ENCODE data around the gene ATOSB.

The ATOSB gene

GRCh38 chr9:35112257-35113020 lies 3.2 kb downstream of the ATOSB start:
- Histone ChIP-seq H3K36me3 (ENCODE audit: control insufficient read depth, insufficient read depth, low read length) (peaks cover 23% of the 10 kb centered on the region), H3K27ac (ENCODE audit: low read depth, low read length, severe bottlenecking) (peak overlapping the region; percentile 75), H3K4me3 (ENCODE audit: extremely low read depth, insufficient read depth, low read length, poor library complexity, severe bottlenecking) (peak overlapping the region; percentile 78), H3K9me3 (ENCODE audit: control insufficient read depth, low read length) (no peaks in the 10 kb centered on the region), H3K4me1 (ENCODE audit: control insufficient read depth, insufficient read depth, low read length, poor library complexity, severe bottlenecking) (peaks cover 28% of the 10 kb centered on the region)
- whole genome bisulfite sequencing, 2 experiments (ENCODE audit: insufficient coverage in 2 of 2): 80 to 86% methylated on average over 2 of the region's 3 CpGs

- H3K4me3 ChIP-seq (ENCODE audit: extremely low read depth, insufficient read depth, low read length, poor library complexity, severe bottlenecking): peak overlapping the region; percentile 78
- H3K9me3 ChIP-seq (ENCODE audit: control insufficient read depth, low read length): no peaks in the 10 kb centered on the region
- peaks cover 34% of the 10 kb centered on the region for H3K36me3 ChIP-seq (ENCODE audit: control insufficient read depth, insufficient read depth, low read length)
- peaks cover 28% of the 10 kb centered on the region for H3K4me1 ChIP-seq (ENCODE audit: control insufficient read depth, insufficient read depth, low read length, poor library complexity, severe bottlenecking)
- H3K27ac ChIP-seq (ENCODE audit: low read depth, low read length, severe bottlenecking): peak overlapping the region; percentile 82
- WGBS, 2 experiments (ENCODE audit: insufficient coverage in 2 of 2): 0% methylated on average over 48 to 52 of the region's 57 CpGs
Observed at GRCh38 chr9:35111001-35111933, 4.4 kb downstream of the ATOSB start.

GRCh38 chr9:35110327-35110761 lies 5.3 kb downstream of the ATOSB start:
- 29 to 78% methylated on average over 2 of the region's 3 CpGs for WGBS, 2 experiments (ENCODE audit: insufficient coverage in 2 of 2)
- Histone ChIP-seq H3K4me1 (ENCODE audit: control insufficient read depth, insufficient read depth, low read length, poor library complexity, severe bottlenecking) (peaks cover 28% of the 10 kb centered on the region), H3K36me3 (ENCODE audit: control insufficient read depth, insufficient read depth, low read length) (peaks cover 43% of the 10 kb centered on the region), H3K9me3 (ENCODE audit: control insufficient read depth, low read length) (no peaks in the 10 kb centered on the region), H3K27ac (ENCODE audit: low read depth, low read length, severe bottlenecking) (peak overlapping the region; percentile 82), H3K4me3 (ENCODE audit: extremely low read depth, insufficient read depth, low read length, poor library complexity, severe bottlenecking) (peak overlapping the region; percentile 78)

DNA sequence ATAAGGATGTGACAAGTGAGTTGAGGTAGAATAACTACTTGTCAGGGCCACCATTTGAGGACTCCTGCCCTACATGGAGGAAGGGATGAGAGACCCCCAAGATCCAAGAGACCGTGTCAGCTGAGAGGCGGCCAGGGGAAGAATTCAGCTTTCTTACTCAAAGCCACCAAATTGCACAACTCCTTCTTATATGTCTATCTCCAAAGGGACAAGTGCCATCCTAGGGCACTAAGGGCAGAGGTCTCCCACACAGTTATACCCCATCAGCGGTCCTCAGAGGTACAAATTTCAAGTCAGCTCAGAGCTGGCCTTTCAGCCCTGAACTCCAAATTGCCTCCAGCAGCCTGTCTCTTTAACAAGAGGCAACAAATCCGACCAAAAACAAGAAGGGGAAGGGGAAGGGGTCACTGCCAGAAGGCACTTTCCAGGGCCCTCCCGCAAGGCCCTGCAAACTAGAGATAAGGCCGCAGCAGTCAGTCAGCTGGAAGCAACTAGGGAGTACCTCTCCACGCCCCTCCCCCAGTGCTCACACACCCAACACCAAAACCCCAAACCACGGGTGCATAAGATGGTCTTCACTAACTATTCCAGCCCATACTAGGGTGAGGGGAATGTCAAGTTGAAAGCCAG lies 6.6 kb downstream of the ATOSB start:
- WGBS, 2 experiments (ENCODE audit: insufficient coverage in 2 of 2): 90 to 100% methylated on average over 2 to 4 of the region's 8 CpGs
- H3K27ac ChIP-seq (ENCODE audit: low read depth, low read length, severe bottlenecking): no peak overlapping the region
- no peaks in the 10 kb centered on the region for H3K9me3 ChIP-seq (ENCODE audit: control insufficient read depth, low read length)
- peaks cover 37% of the 10 kb centered on the region for H3K4me1 ChIP-seq (ENCODE audit: control insufficient read depth, insufficient read depth, low read length, poor library complexity, severe bottlenecking)
- H3K4me3 ChIP-seq (ENCODE audit: extremely low read depth, insufficient read depth, low read length, poor library complexity, severe bottlenecking): no peak overlapping the region
- peaks cover 56% of the 10 kb centered on the region for H3K36me3 ChIP-seq (ENCODE audit: control insufficient read depth, insufficient read depth, low read length)

DNA sequence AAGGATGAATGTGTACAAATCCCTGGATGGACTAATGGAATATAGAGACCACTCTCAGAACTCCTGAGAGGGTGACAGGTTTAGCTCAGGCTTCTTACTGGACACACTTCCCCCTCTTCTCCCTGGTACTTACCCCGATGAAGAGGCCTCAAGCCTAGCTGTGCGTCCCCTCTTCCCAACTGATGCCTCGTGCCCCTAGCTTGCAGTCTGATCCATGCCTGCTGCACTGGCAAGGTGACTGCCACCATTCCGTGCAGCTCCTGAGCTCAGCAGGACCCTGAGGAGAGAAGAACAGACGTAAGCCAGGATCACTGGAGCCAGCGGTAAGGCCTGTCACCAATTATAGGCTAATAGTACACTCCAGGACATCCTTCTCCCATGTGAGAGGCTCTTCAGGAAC lies 7.2 kb downstream of the ATOSB start:
- 98% methylated on average over 6 of the region's 6 CpGs for WGBS, 2 experiments (ENCODE audit: insufficient coverage in 2 of 2)
- H3K36me3 ChIP-seq (ENCODE audit: control insufficient read depth, insufficient read depth, low read length): peaks cover 58% of the 10 kb centered on the region
- no peaks in the 10 kb centered on the region for H3K9me3 ChIP-seq (ENCODE audit: control insufficient read depth, low read length)
- H3K4me1 ChIP-seq (ENCODE audit: control insufficient read depth, insufficient read depth, low read length, poor library complexity, severe bottlenecking): peaks cover 41% of the 10 kb centered on the region
- H3K4me3 ChIP-seq (ENCODE audit: extremely low read depth, insufficient read depth, low read length, poor library complexity, severe bottlenecking): no peak overlapping the region
- no peak overlapping the region for H3K27ac ChIP-seq (ENCODE audit: low read depth, low read length, severe bottlenecking)

GRCh38 chr9:35107297-35108290 lies 8.1 kb downstream of the ATOSB start:
- no peak overlapping the region for H3K4me3 ChIP-seq (ENCODE audit: extremely low read depth, insufficient read depth, low read length, poor library complexity, severe bottlenecking)
- 88 to 89% methylated on average over 11 to 16 of the region's 18 CpGs for WGBS, 2 experiments (ENCODE audit: insufficient coverage in 2 of 2)
- H3K36me3 ChIP-seq (ENCODE audit: control insufficient read depth, insufficient read depth, low read length): peaks cover 51% of the 10 kb centered on the region
- H3K4me1 ChIP-seq (ENCODE audit: control insufficient read depth, insufficient read depth, low read length, poor library complexity, severe bottlenecking): peaks cover 35% of the 10 kb centered on the region
- no peaks in the 10 kb centered on the region for H3K9me3 ChIP-seq (ENCODE audit: control insufficient read depth, low read length)
- no peak overlapping the region for H3K27ac ChIP-seq (ENCODE audit: low read depth, low read length, severe bottlenecking)

DNA sequence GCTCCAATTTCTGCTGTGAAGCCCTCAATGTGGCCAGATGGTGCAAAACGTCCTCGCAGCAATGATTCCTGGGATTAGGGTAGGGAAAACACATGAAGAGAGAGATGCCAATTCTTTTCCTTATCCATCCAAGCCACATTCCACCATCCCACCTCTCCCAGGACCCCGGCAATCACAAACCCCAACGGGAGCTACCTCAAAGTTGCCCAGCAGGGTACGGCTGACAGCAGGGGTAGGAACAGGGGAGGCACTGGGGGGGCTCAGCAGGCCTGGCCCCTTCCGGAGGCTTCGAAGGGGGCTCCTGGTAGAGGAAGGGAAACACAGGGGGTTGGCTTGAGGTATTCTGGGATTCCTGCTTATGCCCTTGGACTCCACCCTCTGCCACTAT lies 9.3 kb downstream of the ATOSB start:
- Histone ChIP-seq H3K36me3 (ENCODE audit: control insufficient read depth, insufficient read depth, low read length) (peaks cover 58% of the 10 kb centered on the region), H3K4me3 (ENCODE audit: extremely low read depth, insufficient read depth, low read length, poor library complexity, severe bottlenecking) (no peak overlapping the region), H3K4me1 (ENCODE audit: control insufficient read depth, insufficient read depth, low read length, poor library complexity, severe bottlenecking) (peaks cover 31% of the 10 kb centered on the region), H3K9me3 (ENCODE audit: control insufficient read depth, low read length) (no peaks in the 10 kb centered on the region), H3K27ac (ENCODE audit: low read depth, low read length, severe bottlenecking) (no peak overlapping the region)
- 80 to 100% methylated on average over 2 to 3 of the region's 7 CpGs for WGBS, 2 experiments (ENCODE audit: insufficient coverage in 2 of 2)

GRCh38 chr9:35105571-35106342 lies 9.9 kb downstream of the ATOSB start:
- 90 to 98% methylated on average over 4 to 7 of the region's 13 CpGs for WGBS, 2 experiments (ENCODE audit: insufficient coverage in 2 of 2)
- H3K4me3 ChIP-seq (ENCODE audit: extremely low read depth, insufficient read depth, low read length, poor library complexity, severe bottlenecking): no peak overlapping the region
- H3K4me1 ChIP-seq (ENCODE audit: control insufficient read depth, insufficient read depth, low read length, poor library complexity, severe bottlenecking): peaks cover 31% of the 10 kb centered on the region
- H3K9me3 ChIP-seq (ENCODE audit: control insufficient read depth, low read length): no peaks in the 10 kb centered on the region
- no peak overlapping the region for H3K27ac ChIP-seq (ENCODE audit: low read depth, low read length, severe bottlenecking)
- peaks cover 64% of the 10 kb centered on the region for H3K36me3 ChIP-seq (ENCODE audit: control insufficient read depth, insufficient read depth, low read length)

DNA sequence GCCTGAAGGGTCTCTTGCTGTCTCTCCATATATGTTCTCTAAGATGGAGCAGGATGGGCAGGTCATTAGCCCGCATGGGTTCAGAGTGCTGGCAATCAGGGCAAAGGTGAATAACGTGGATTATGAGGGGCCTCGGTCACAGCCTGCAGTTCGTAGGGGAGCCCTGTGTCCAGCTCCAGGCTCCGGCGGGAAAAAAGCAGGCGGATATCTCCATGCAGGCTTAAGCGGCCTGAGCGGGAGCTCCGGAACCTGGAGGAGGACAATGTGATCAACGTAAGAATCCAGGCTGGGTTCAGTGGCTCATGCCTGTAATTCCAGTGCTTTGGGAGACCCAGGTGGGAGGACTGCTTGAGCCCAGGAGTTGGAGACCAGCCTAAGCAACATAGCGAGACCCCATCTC lies 10.5 kb downstream of the ATOSB start:
- Histone ChIP-seq H3K4me3 (ENCODE audit: extremely low read depth, insufficient read depth, low read length, poor library complexity, severe bottlenecking) (no peak overlapping the region), H3K4me1 (ENCODE audit: control insufficient read depth, insufficient read depth, low read length, poor library complexity, severe bottlenecking) (peaks cover 25% of the 10 kb centered on the region), H3K27ac (ENCODE audit: low read depth, low read length, severe bottlenecking) (no peak overlapping the region), H3K9me3 (ENCODE audit: control insufficient read depth, low read length) (no peaks in the 10 kb centered on the region), H3K36me3 (ENCODE audit: control insufficient read depth, insufficient read depth, low read length) (peaks cover 70% of the 10 kb centered on the region)
- 95 to 98% methylated on average over 11 of the region's 12 CpGs for WGBS, 2 experiments (ENCODE audit: insufficient coverage in 2 of 2)
